ENCODE results near the gene TUBB4B.

The TUBB4B gene

GRCh38 chr9:137205126-137206069 lies 35.7 kb upstream of the TUBB4B start, which contains the start of the genes NDOR1 and TMEM203:
Gene NDOR1, plus strand, starts transcription at chr9:137205700. Its CDS starts 78 bp downstream, at chr9:137205778.
Gene TMEM203, minus strand, starts transcription at chr9:137205648. Its CDS starts 234 bp downstream, at chr9:137205414.
- Histone ChIP-seq H3K9me2 (ENCODE audit: low read depth, low read length) (no peaks in the 10 kb centered on the region), H4K20me1 (ENCODE audit: insufficient read depth, low read length) (no peaks in the 10 kb centered on the region), H2AFZ (ENCODE audit: low read length) (no peak within 1 kb of the TSS), H3K27ac (ENCODE audit: low read depth, low read length, poor library complexity, severe bottlenecking) (peak within 1 kb of the TSS; percentile 43), H3K4me1 (ENCODE audit: insufficient read depth, low read length, severe bottlenecking) (peaks cover 54% of the 10 kb centered on the region), H3K9ac (ENCODE audit: low read length) (peak within 1 kb of the TSS; percentile 91), H3K9me3 (ENCODE audit: low read length) (no peaks in the 10 kb centered on the region), H3K27me3 (ENCODE audit: insufficient read depth, low read length) (no peaks in the 10 kb centered on the region), H3K4me3 (ENCODE audit: low read depth, low read length, poor library complexity, severe bottlenecking) (peak within 1 kb of the TSS; percentile 88), H3K4me2 (ENCODE audit: low read length) (peak within 1 kb of the TSS; percentile 98), H3K79me2 (ENCODE audit: insufficient read depth, low read length) (peaks cover 21% of the 10 kb centered on the region), H3K36me3 (ENCODE audit: insufficient read depth, low read length) (peaks cover 15% of the 10 kb centered on the region), H3F3A (ENCODE audit: insufficient read depth, low read length) (no peaks in the 10 kb centered on the region)
- TF ChIP-seq CTCF (IDR thresholded peaks at IDR 0.05; ENCODE audit: low read length) (no peak), EZH2 (IDR thresholded peaks at IDR 0.05; ENCODE audit: borderline replicate concordance, low read length) (no peak)

- no peaks in the 10 kb centered on the region for H4K20me1 ChIP-seq (ENCODE audit: insufficient read depth, low read length)
- peak overlapping the region; percentile 91 for H3K9ac ChIP-seq (ENCODE audit: low read length)
- H3F3A ChIP-seq (ENCODE audit: insufficient read depth, low read length), result no peaks in the 10 kb centered on the region
- no peak overlapping the region for H2AFZ ChIP-seq (ENCODE audit: low read length)
- TF ChIP-seq CTCF (IDR thresholded peaks at IDR 0.05; ENCODE audit: low read length) (no peak), EZH2 (IDR thresholded peaks at IDR 0.05; ENCODE audit: borderline replicate concordance, low read length) (no peak)
- H3K9me3 ChIP-seq (ENCODE audit: low read length), result no peaks in the 10 kb centered on the region
- no peaks in the 10 kb centered on the region for H3K27me3 ChIP-seq (ENCODE audit: insufficient read depth, low read length)
- H3K36me3 ChIP-seq (ENCODE audit: insufficient read depth, low read length), result peaks cover 15% of the 10 kb centered on the region
- no peak overlapping the region for H3K27ac ChIP-seq (ENCODE audit: low read depth, low read length, poor library complexity, severe bottlenecking)
- peak overlapping the region; percentile 88 for H3K4me3 ChIP-seq (ENCODE audit: low read depth, low read length, poor library complexity, severe bottlenecking)
- H3K4me1 ChIP-seq (ENCODE audit: insufficient read depth, low read length, severe bottlenecking), result peaks cover 49% of the 10 kb centered on the region
- H3K79me2 ChIP-seq (ENCODE audit: insufficient read depth, low read length), result peaks cover 21% of the 10 kb centered on the region
- H3K4me2 ChIP-seq (ENCODE audit: low read length), result peak overlapping the region; percentile 98
- no peaks in the 10 kb centered on the region for H3K9me2 ChIP-seq (ENCODE audit: low read depth, low read length)
These were observed 34.5 kb upstream of the TUBB4B start for GRCh38 chr9:137206602-137207001.

- H3K36me3 ChIP-seq (ENCODE audit: insufficient read depth, low read length), result peaks cover 15% of the 10 kb centered on the region
These were observed 29.6 kb upstream of the TUBB4B start for GRCh38 chr9:137211532-137211931.

More at GRCh38 chr9:137211532-137211931, 29.6 kb upstream of the TUBB4B start:
- Histone ChIP-seq H3K4me3 (ENCODE audit: low read depth, low read length, poor library complexity, severe bottlenecking) (no peak overlapping the region), H3K79me2 (ENCODE audit: insufficient read depth, low read length) (0 out of 2 replicates have a peak, but pooled peaks cover under 1% of the 10 kb centered on the region), H3K9me3 (ENCODE audit: low read length) (no peaks in the 10 kb centered on the region), H3K9me2 (ENCODE audit: low read depth, low read length) (no peaks in the 10 kb centered on the region), H3K4me1 (ENCODE audit: insufficient read depth, low read length, severe bottlenecking) (peaks cover 18% of the 10 kb centered on the region), H2AFZ (ENCODE audit: low read length) (no peak overlapping the region), H3F3A (ENCODE audit: insufficient read depth, low read length) (no peaks in the 10 kb centered on the region), H3K9ac (ENCODE audit: low read length) (no peak overlapping the region), H4K20me1 (ENCODE audit: insufficient read depth, low read length) (no peaks in the 10 kb centered on the region), H3K27ac (ENCODE audit: low read depth, low read length, poor library complexity, severe bottlenecking) (no peak overlapping the region), H3K4me2 (ENCODE audit: low read length) (no peak overlapping the region), H3K27me3 (ENCODE audit: insufficient read depth, low read length) (no peaks in the 10 kb centered on the region)
- TF ChIP-seq CTCF (IDR thresholded peaks at IDR 0.05; ENCODE audit: low read length) (no peak), EZH2 (IDR thresholded peaks at IDR 0.05; ENCODE audit: borderline replicate concordance, low read length) (no peak)
